ENCODE measurements around the gene PWWP2A.

The PWWP2A gene

GRCh38 chr5:160166069-160166972 lies 47.1 kb upstream of the PWWP2A start:
- DNase-seq: no peak
- no peak for ATAC-seq (ENCODE audit: insufficient read depth, low read depth)
- no peaks in the 10 kb centered on the region for H3K79me2 ChIP-seq (ENCODE audit: insufficient read depth, low read length)
- no peaks in the 10 kb centered on the region for H3K4me1 ChIP-seq (ENCODE audit: insufficient read depth, low read length)
- TF ChIP-seq, protein P1, sequence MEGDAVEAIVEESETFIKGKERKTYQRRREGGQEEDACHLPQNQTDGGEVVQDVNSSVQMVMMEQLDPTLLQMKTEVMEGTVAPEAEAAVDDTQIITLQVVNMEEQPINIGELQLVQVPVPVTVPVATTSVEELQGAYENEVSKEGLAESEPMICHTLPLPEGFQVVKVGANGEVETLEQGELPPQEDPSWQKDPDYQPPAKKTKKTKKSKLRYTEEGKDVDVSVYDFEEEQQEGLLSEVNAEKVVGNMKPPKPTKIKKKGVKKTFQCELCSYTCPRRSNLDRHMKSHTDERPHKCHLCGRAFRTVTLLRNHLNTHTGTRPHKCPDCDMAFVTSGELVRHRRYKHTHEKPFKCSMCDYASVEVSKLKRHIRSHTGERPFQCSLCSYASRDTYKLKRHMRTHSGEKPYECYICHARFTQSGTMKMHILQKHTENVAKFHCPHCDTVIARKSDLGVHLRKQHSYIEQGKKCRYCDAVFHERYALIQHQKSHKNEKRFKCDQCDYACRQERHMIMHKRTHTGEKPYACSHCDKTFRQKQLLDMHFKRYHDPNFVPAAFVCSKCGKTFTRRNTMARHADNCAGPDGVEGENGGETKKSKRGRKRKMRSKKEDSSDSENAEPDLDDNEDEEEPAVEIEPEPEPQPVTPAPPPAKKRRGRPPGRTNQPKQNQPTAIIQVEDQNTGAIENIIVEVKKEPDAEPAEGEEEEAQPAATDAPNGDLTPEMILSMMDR (IDR thresholded peaks at IDR 0.05; ENCODE audit: borderline replicate concordance, extremely low read depth, low read length, poor library complexity, severe bottlenecking): no peak
- TF ChIP-seq EZH2 (IDR thresholded peaks at IDR 0.05; ENCODE audit: borderline replicate concordance, low read depth, low read length, severe bottlenecking): no peak
- H3K27ac ChIP-seq (ENCODE audit: low read length): no peak overlapping the region
- H3K4me2 ChIP-seq (ENCODE audit: insufficient read depth, low read length): no peak overlapping the region
- H3K9ac ChIP-seq (ENCODE audit: low read depth, low read length): no peak overlapping the region
- H3K27me3 ChIP-seq (ENCODE audit: insufficient read depth, low read length, poor library complexity): no peaks in the 10 kb centered on the region
- no peaks in the 10 kb centered on the region for H3K9me3 ChIP-seq (ENCODE audit: insufficient read depth, low read length, severe bottlenecking)
- no peak overlapping the region for H3K4me3 ChIP-seq (ENCODE audit: low read depth in 1 of 2, low read length in 2 of 2)
- no peak overlapping the region for H2AFZ ChIP-seq (ENCODE audit: low read depth, low read length)
- no peaks in the 10 kb centered on the region for H4K20me1 ChIP-seq (ENCODE audit: insufficient read depth, low read length)
- H3K36me3 ChIP-seq (ENCODE audit: insufficient read depth, low read length): no peaks in the 10 kb centered on the region

DNA sequence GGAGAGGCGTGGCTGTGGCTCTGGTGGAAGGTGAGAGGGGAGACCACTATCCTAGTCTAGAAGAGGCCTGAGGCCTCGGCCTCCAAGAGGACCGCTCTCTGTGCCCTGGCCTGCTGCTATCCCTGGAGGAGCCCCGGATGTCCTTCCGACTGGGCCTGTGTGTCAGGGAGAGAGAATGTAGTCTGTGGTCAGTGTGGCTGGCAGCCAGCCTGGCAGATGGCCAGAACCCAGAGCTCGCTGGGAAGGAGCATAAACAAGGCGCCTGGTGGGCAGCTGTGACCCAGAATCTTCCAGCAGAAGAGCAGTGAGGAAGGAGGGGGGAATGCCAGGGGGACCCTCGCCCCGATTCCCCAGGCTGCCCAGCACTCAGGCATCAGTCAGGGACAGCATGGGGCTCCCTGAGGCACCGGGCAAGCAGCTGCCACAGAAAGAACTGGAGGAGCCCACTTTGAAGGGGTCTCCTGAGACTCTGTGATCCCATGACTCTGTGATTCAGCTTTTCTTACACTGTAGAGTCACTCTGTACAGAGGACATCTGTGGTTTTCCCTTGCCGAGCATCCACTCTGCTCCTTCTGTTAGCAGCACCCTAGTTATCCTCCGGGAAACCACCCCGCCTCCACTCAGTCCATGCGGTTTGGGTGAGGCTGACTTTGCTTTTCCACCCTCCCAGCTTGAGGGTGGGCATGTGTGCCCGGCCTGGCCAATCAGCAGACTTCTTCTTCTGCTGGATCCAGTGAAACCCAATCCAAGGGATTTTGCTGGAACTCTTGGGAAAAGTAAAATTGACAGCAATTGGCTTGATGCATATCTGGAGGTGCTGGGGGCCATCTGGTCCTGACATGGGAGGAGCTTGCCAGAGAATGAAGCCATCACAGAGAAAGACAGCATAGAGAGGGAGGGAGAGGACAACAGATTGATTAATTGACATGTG lies 46.2 kb upstream of the PWWP2A start:
- Histone ChIP-seq H3K4me1 (ENCODE audit: insufficient read depth, low read length) (no peaks in the 10 kb centered on the region), H3K79me2 (ENCODE audit: insufficient read depth, low read length) (no peaks in the 10 kb centered on the region), H3K36me3 (ENCODE audit: insufficient read depth, low read length) (no peaks in the 10 kb centered on the region), H3K9me3 (ENCODE audit: insufficient read depth, low read length, severe bottlenecking) (no peaks in the 10 kb centered on the region), H4K20me1 (ENCODE audit: insufficient read depth, low read length) (no peaks in the 10 kb centered on the region), H2AFZ (ENCODE audit: low read depth, low read length) (no peak overlapping the region), H3K4me3 (ENCODE audit: low read depth in 1 of 2, low read length in 2 of 2) (no peak overlapping the region), H3K27ac (ENCODE audit: low read length) (no peak overlapping the region), H3K4me2 (ENCODE audit: insufficient read depth, low read length) (no peak overlapping the region), H3K9ac (ENCODE audit: low read depth, low read length) (no peak overlapping the region), H3K27me3 (ENCODE audit: insufficient read depth, low read length, poor library complexity) (no peaks in the 10 kb centered on the region)
- ATAC-seq (ENCODE audit: insufficient read depth, low read depth) (peak; percentile 22; the same call in 1 of the 3 replicates), DNase-seq (no peak)
- TF ChIP-seq EZH2 (IDR thresholded peaks at IDR 0.05; ENCODE audit: borderline replicate concordance, low read depth, low read length, severe bottlenecking): no peak
- TF ChIP-seq, protein P1 (IDR thresholded peaks at IDR 0.05; ENCODE audit: borderline replicate concordance, extremely low read depth, low read length, poor library complexity, severe bottlenecking): no peak

DNA sequence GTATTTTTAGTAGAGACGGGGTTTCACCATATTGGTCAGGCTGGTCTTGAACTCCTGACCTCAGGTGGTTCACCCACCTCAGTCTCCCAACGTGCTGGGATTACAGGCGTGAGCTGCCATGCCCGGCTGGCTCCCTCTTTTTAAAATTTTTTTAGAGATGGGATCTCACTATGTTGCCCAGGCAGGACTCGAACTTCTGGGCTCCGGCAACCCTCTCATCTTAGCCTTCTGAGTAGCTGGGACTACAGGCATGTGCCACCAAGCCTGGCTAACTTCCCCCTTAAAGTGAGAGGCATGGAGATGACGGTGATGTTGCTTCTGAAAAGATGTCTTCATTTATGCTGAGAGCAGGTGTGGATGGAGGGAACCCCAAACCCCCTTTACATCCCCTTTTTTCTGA lies 43.7 kb upstream of the PWWP2A start:
- no peak overlapping the region for H3K4me3 ChIP-seq (ENCODE audit: low read depth in 1 of 2, low read length in 2 of 2)
- no peak overlapping the region for H3K4me2 ChIP-seq (ENCODE audit: insufficient read depth, low read length)
- H3K27ac ChIP-seq (ENCODE audit: low read length): no peak overlapping the region
- H3K4me1 ChIP-seq (ENCODE audit: insufficient read depth, low read length): no peaks in the 10 kb centered on the region
- TF ChIP-seq, protein P1 (IDR thresholded peaks at IDR 0.05; ENCODE audit: borderline replicate concordance, extremely low read depth, low read length, poor library complexity, severe bottlenecking): no peak
- TF ChIP-seq EZH2 (IDR thresholded peaks at IDR 0.05; ENCODE audit: borderline replicate concordance, low read depth, low read length, severe bottlenecking): no peak
- H3K27me3 ChIP-seq (ENCODE audit: insufficient read depth, low read length, poor library complexity): no peaks in the 10 kb centered on the region
- no peak overlapping the region for H3K9ac ChIP-seq (ENCODE audit: low read depth, low read length)
- H3K9me3 ChIP-seq (ENCODE audit: insufficient read depth, low read length, severe bottlenecking): no peaks in the 10 kb centered on the region
- H2AFZ ChIP-seq (ENCODE audit: low read depth, low read length): no peak overlapping the region
- no peak for DNase-seq
- H3K79me2 ChIP-seq (ENCODE audit: insufficient read depth, low read length): no peaks in the 10 kb centered on the region
- no peaks in the 10 kb centered on the region for H3K36me3 ChIP-seq (ENCODE audit: insufficient read depth, low read length)
- no peaks in the 10 kb centered on the region for H4K20me1 ChIP-seq (ENCODE audit: insufficient read depth, low read length)
- ATAC-seq (ENCODE audit: insufficient read depth, low read depth): no peak
